H7 (cell line): ENCODE measurements around the gene PCYT2. TPM values are rescaled to one million over a fixed set of nuclear protein-coding genes. Genes with fewer than 3 reads are reported as not detected.
A peak's percentile ranks its signal among the peaks of the same experiment; 100 is the strongest.

Experiments used
- DNase-seq: peaks from one replicate; pipeline ENCODE4 v3.0.0; 2012
- H3K27me3 ChIP-seq: 2 replicates; pipeline ENCODE4 v1.6.0; 2011; ENCODE audit warnings: mild to moderate bottlenecking, low read length; ENCODE audit not compliant: control insufficient read depth, insufficient read depth
- H3K36me3 ChIP-seq: replicated peaks from 2 replicates; pipeline ENCODE4 v1.5.1; 2011; ENCODE audit warnings: low read length; ENCODE audit not compliant: control insufficient read depth, insufficient read depth
- H3K4me3 ChIP-seq: 2 replicates; pipeline ENCODE4 v1.5.1; 2011; ENCODE audit warnings: low read depth, mild to moderate bottlenecking, control low read depth, low read length, moderate library complexity; ENCODE audit not compliant: insufficient read depth
- total RNA-seq: library from RNA; depleted of rRNA; stranded (reverse); fragments of >200 nt; shearing (Covaris generic); gene quantifications from 2 replicates; pipeline ENCODE4 v1.2.3, GENCODE V29; 2014

Gene PCYT2
- total RNA-seq, 1 experiment from 2014 or later: 37.0 TPM

DNA sequence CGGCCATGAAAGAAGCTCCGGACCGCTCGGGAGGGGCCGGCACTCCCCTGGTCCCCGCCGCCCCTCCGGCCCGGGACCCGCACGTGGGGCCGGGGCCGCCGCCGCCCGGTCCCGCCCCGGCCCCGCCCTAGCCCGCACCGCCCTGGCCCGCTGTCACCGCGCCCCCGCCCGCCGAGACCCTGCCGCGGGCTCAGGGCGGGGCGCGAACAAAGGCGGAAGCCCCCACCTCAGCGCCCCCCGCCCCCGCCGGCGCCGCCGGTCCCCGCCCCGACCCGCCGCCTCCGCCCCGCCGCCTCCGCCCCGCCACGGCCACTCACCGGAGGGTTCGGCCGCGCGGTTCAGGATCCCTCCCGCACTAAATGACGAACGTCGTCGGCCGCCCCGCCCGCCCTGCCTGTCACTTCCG is 40.2 kb downstream of the PCYT2 start, which contains the start of gene ARHGDIA:
Gene ARHGDIA (minus strand): TSS at position 357 of the 406 bp plus-strand sequence. CDS start 1,407 bp downstream, outside the sequence.
- Histone ChIP-seq H3K36me3 (peaks cover 2% of the 10 kb centered on the region), H3K4me3 (peak within 1 kb of the TSS; percentile 91), H3K27me3 (no peaks in the 10 kb centered on the region)
- no peak for DNase-seq

DNA sequence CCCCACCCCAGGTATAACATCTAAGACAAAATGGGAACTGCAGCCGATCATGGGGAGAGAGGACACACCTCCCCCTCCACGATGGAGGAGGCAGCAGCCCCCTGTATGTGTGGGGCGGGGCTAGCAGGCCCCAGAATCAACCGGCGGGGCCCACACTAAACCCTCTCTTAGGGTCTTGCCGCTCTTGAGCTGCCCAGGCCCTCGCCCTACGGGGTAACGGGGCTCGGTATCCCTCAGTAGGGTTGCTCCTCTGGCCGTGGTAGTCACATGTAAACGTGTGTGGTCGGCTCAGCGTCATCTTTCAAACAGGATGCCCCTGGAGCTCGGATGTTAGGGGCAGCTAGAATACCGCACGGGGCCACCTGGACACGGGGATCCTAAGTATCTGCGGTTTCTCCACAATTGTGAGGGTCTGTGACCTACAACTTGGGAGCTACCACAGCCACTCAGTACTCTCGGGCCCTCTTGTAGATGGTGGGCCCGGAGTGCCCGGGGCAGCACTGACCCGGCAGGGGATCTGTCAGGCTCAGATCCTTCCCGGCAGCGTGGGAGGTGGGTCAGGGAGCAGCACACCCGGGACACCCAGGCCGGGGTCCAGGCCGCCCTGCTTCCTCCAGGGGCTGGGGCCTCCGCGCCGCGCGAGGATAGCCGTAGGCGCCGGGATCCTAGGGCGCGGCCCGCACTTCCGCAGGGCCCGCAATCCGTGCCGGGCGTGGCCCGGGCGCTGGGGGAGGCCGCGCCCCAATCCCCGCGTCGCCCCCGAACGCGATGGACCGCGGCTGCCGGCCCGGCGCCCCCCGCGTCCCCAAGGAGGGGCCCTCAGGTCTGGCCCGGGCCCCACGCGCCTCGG is 40.8 kb downstream of the PCYT2 start:
- peak overlapping the region; percentile 78 for H3K4me3 ChIP-seq
- H3K27me3 ChIP-seq: no peaks in the 10 kb centered on the region
- peak; percentile 82 for DNase-seq
- H3K36me3 ChIP-seq: peaks cover 6% of the 10 kb centered on the region

DNA sequence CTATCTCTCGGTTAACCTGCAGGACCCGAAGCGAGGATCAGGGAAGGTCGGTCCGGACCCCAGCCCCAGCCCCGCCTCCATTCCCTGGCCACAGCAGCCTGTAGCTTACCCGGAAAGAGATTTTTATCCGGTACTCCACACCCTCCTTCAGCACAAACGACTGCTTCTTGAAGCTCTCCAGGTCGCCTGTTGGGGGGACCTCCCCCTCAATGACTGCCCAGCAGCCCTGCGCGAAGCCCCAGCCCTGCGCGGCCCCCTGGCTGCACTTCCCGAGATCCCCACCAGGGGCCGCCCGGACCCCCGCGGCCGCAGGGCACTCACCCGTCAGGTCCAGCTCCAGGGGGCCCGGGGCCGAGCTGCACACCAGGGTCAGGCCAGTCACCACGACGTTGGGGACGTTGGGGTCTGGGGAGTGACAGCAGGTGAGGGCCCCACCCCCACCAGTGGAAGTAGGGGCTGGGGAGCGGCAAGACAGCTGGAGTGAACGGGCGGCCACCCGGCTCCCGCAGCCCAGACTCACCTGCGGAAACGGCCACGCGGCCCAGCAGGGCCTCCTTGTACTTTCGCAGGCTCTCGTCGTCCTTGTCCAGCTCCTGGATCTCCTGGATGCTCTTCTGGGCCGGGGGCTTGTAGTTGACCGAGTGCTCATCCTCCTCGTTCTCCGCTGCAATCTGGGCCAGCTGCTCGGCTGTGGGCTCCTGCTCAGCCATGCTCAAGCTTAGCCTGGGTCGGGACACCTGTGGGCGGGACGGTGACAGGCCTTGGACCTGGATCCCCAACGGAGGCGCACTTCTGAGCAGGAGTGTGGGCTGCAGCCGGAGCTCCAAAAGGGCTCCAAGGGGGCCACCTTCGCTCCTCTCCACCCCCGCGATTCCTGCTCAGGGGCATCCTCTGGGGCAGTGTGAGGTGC is 41.7 kb downstream of the PCYT2 start:
- Histone ChIP-seq H3K36me3 (peaks cover 11% of the 10 kb centered on the region), H3K4me3 (peak overlapping the region; percentile 78), H3K27me3 (no peaks in the 10 kb centered on the region)
- peak; percentile 95 for DNase-seq

DNA sequence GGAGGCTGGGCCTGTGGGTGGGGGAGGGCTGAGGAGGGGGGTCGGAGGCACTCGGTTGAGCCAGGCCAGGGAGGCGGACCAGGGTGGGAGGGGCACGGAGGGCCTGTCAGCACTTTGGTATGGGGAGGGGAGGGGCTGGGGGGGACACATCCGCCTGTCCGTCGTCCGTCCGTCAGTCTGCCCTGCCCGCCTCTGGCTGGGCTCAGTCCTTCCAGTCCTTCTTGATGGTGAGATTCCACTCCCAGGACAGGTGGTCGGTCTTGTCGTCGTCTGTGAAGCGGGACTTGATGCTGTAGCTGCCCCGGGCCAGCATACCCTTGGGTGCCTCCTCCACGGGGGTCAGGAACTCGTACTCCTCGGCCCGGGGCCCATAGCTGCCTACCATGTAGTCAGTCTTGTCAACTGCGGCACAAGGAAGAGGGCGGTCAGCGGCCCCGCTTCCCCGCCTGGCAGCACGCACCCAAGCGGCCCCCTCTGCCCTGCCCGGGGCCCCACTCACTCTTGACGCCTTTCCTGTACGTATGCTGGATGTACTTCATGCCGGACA is 42.5 kb downstream of the PCYT2 start:
- no peak overlapping the region for H3K4me3 ChIP-seq
- peak; percentile 86 for DNase-seq
- H3K27me3 ChIP-seq: no peaks in the 10 kb centered on the region
- H3K36me3 ChIP-seq: peaks cover 15% of the 10 kb centered on the region

DNA sequence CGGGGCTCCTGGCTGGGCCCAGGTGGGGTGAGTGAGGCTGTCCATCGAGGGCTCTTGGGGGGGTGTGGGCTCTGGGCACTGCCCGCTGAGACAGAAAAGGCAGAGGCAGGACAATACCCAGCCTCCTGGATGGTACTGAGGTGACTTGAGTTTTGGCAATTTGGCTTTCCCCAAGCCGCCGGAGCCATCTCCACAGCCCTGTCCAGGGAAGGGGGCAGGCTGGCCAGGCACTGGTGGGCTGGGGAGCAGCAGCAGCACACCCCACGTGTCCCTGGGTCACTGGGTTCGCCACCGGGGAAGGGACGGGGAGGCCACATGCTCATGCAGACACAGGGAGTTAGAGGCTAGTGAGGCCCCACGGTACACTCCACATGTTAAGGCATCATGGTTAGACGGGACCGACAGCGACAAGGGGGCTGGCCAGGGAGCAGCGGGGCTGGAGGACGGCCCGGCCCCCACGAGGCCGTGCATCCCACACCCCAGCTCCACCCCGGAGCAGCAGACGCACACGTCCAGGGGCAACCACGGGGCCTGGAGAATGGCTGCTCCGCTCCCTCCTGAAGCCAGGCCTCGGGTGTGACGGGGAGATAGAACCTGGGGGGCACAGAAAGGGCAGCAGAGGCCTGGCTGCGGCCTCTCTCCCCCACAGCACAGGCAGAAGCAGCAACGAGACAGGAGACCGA is 43.1 kb downstream of the PCYT2 start:
- no peak for DNase-seq
- Histone ChIP-seq H3K36me3 (peaks cover 19% of the 10 kb centered on the region), H3K27me3 (no peaks in the 10 kb centered on the region), H3K4me3 (no peak overlapping the region)

DNA sequence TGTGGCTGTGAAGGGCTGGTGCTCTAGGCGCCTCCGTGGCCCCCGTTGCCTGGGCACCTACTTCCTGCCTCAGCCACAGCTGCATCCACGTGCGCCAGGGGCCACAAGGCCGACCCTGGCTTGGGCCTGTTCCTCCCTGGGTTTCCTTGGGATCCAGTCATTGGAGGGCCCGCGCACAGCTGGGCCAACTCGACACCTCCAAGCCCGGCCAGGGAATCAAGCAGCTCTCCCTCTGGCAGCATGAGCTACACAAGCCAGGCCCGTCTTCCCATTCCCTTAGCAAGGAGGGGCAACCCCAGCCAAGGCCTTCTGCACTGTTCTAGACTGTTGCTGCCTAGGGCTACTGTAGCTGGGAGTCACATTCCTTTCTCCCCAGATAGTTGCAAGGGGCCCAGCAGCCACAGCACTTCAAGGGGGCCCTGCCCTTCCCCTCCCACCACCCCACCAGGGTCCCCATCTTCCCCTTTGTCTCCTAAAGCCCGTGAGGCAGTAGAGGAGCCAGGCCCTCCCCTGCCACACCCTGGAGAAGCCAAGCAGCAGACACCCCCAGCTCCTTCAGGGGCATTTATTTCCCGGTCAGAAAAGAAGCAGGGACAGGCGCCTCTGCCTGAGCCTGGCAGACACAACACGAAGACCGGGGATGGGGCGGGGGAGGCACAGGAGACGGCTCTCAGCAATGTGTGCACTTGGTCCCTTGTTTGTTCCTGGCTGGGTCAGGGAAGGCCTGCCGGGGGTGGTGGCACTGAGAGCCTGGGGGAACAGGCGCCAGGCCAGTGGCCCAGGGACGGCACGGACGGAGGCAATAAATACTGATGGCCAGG is 43.8 kb downstream of the PCYT2 start:
- H3K36me3 ChIP-seq: peaks cover 21% of the 10 kb centered on the region
- no peak overlapping the region for H3K4me3 ChIP-seq
- peak; percentile 71 for DNase-seq
- no peaks in the 10 kb centered on the region for H3K27me3 ChIP-seq

DNA sequence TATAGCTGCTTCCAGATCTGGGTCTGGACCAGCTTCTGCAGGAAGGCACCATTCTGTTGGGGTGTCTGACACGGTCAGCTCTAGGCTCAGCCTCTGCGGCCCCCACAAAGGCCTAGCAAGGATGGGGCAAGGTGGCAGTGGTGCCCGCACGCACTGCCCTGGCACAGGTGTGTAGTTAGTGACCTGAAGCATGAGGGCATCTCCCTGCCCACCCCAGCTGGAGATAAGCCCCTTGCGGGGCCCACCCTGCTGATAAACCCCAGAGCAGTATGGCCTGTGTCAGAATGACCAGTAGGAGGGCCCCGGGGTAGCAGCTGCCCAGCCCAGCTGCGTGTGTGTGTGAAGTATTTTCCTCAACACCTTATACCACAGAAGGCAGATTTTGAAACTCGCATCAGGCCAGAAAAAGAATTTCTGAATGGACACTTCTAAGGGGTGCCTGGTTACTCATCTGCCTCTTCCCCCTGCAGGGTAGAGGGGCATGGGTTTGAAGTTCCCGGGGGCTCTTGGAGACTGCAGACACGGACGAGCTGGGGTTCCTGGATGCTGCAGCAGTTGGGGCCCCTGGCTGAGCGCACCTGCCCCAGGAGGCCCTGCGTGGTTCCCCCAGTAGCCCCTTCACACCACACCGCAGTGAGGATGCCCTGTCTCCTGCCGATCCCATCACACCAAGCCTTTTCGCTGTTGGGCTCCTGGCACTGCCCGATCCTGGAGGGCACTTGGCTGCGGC is 44.6 kb downstream of the PCYT2 start:
- peak; percentile 48 for DNase-seq
- H3K36me3 ChIP-seq: peaks cover 21% of the 10 kb centered on the region
- H3K27me3 ChIP-seq: no peaks in the 10 kb centered on the region

DNA sequence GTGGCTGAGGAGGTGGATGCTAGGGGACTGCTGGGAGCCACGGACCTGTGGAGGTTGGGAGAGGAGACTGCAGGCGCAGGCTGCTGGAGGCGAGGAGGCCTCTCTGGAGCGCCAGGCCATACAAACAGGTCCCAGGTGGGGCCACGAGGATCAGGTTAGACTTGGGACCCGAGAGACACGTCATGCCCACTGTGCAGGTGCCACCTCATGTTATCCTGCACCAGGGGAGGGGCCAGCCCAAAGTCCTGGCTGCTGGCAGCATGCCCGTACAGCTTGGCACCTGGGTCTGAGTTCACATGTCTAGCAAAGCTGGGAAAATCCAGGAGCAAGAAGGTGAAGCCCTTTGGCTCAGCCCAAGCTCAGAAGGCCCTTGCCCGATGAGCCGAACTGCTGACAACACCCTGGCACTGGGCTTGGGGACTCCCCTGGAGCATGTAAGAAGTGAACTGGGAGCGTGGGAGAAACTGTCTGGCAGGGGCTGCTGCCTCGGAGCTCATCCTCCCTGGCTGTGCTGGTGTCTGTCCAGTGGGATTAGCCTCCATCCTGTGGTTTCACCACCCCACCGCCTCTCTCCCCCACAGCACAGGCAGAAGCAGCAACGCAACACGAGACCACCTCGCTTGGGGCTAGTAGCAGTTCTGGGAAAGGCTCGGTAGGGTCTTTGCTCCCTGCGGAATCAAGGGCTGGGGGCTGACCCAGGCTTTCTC is 45.3 kb downstream of the PCYT2 start:
- Histone ChIP-seq H3K36me3 (peaks cover 21% of the 10 kb centered on the region), H3K27me3 (no peaks in the 10 kb centered on the region), H3K4me3 (no peak overlapping the region)
- no peak for DNase-seq

More for the DNA sequence above, 44.6 kb downstream of the PCYT2 start:
- H3K4me3 ChIP-seq: no peak overlapping the region

DNA sequence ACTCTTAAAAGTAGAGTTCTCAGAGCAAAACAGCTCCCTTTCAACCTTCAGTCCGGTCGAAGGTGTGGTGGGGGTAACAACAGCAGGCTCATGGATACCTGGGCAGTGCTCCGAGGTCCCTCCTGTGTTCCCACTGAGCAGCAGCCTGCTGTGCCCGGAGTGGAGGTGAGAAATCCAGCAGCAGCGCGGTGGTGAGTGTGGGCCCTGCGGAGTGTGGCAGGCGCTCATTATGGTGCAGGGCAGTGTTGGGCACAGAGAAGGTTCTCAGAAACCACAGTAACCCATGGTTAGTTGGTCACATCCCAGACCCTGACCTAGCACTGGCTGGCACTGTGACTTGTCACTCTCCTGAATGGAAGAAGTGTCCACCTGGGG is 45.9 kb downstream of the PCYT2 start:
- no peak for DNase-seq
- peaks cover 21% of the 10 kb centered on the region for H3K36me3 ChIP-seq
- no peak overlapping the region for H3K4me3 ChIP-seq

DNA sequence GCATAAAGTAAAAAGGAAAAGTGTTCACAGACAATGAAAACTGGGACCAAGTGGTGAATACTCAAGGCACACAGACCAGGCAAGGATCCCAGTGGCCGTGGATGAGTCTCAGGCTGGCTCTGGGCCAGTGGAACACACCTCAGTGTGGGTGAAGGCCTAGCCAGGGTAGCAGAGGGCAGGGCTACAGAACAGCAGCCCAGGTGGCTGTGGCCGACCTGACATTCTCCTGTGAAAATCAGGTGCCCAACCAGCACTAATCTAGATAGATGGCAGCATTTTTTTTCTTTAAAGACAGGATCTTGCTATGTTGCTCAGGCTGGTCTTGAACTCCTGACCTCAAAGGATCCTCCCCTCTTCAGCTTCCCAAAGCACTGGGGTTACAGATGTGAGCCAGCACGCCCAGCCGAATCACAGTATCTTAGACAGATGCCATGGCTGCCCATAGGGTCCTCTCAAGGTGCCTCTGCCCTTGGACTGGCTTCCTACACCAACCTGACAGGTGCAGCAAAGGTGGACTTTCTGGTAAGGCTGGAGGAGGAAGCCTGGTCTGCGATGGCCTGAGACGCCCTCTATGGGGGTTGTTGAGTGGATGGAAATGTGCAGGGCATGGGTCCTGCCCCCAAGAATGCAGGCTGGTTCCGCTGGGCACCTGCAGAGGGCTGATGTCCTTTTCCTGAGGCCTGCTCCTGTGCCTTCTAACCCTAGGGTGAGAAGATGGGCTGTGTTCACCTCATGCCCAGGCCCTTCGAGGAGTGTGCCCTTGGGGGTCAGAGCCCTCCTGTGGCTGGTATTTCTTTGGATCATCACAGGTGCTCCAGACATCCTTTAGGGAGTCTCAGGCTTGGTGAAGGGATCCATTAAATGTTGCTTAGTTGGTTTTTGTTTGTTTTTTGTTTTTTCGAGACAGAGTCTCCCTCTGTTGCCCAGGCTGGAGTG is 47.1 kb downstream of the PCYT2 start:
- peak; percentile 65 for DNase-seq
- H3K27me3 ChIP-seq: no peaks in the 10 kb centered on the region
- no peak overlapping the region for H3K4me3 ChIP-seq
- H3K36me3 ChIP-seq: peaks cover 21% of the 10 kb centered on the region

More for the DNA sequence above, 45.9 kb downstream of the PCYT2 start:
- H3K27me3 ChIP-seq: no peaks in the 10 kb centered on the region

DNA sequence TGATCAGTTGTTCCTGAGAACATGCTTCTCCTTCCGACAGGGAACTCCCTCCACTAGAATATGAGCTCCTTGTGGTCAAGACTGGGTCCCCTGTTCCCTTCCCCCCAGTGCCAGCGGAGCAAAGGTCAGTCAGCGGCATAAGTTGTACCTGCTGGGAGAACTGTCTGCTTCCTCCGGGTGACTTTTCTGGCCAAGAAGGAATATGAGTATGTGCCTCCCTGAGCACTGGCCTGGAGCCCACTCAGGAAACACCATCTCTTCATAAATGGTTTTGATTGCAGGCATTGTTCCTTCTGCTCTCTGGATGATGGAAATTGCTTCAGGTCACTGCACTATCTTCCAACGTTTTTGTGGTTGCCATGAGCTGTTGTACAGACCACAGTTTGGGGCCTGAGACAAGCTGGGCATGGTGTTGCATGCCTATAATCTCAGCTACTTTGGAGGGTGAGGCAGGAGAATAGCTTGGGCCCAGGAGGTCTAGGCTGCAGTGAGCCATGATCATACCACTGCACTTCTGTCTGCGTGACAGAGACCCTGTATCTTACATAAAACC is 48.0 kb downstream of the PCYT2 start:
- Histone ChIP-seq H3K27me3 (no peaks in the 10 kb centered on the region), H3K4me3 (no peak overlapping the region), H3K36me3 (peaks cover 29% of the 10 kb centered on the region)
- DNase-seq: no peak
